Measurements from ENCODE around the gene RWDD4.

RWDD4 gene

DNA sequence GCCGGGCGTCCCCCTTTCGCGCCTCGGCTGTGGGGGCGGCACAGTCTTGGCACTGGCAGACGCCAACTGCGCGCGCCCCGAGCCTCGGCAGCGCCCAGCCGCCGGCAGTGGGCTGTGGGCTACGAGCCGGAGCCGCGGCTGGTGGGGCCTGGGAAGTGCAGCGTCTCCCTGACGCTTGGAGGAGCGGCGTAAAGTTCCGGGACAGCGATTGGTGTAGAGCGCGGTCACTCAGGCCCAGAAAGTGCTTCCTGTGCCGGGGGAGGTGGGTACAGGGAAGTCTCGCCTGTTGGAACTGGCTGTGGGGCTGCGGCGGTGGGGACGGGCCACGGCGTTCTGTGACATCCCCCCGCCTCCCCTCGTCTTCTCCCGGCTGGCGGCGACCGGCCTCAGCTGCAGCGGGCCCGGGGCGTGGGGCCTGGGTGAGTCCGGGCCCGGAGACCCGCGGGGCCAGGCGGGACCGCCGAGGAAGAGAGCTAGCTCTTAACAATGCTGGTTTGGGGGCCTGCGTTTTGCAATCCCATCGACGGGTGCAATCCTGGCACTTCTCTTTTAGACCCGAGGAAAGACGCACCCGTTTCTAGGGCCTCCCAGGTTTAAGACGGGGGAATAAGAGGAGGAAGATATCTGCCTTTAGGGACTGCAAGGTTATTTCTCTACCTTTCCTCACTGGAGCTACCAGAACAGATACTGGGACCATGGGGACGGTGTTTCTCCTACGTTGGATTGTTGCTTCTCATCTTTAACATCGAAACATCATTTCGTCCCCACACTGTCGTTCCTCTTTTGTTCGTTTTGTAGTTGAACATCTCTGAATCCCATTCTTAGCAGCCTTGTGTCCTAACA, at the start of gene RWDD4, which contains the start of gene TRAPPC11:
Gene RWDD4 (minus strand): TSS at position 157 of the 843 bp plus-strand sequence. CDS start 233 bp downstream, outside the sequence.
Gene TRAPPC11 (plus strand): TSS at position 265 of the 843 bp plus-strand sequence. CDS start 4,575 bp downstream, outside the sequence.
- DNase-seq, result peak; percentile 93
- ATAC-seq, result peak; percentile 100

DNA sequence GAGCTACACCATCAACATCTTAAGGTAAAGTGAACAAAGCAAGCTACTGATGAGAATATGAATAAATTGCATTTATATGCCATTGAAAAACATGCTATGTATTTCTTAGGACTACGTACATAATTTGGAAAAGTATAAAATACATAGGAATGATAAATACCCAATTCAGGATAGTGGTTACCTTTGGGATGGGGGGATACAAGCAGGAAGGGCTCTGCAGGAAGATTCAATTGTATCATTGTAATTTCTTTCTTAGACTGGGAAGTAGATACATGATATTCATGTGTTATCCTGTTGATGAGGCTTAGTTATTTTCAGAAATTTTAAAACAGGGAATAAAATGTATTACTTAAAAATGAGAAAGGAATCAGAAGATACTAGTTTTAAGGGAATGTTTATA, 43.5 kb upstream of the RWDD4 start:
- ATAC-seq, result no peak
- no peak for DNase-seq

DNA sequence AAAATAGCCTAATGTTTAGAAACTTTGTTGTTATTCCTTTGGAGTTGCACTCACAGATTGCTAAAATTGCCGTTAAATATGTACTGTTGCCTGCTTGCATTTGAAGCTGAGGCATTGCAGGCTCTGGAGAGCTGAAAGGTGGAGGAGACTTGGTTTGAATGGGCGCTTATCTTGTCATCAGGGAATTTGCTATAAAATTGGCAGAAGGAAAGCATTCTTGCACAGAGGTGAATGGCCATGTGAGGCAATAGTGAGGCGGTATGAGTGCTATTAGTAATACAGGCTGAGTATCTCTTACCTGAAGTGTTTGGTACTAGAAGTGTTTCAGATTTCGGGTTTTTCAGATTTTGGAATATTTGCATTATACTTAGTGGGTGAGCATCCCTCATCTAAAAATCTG, 41.4 kb upstream of the RWDD4 start:
- no peak for DNase-seq
- no peak for ATAC-seq

DNA sequence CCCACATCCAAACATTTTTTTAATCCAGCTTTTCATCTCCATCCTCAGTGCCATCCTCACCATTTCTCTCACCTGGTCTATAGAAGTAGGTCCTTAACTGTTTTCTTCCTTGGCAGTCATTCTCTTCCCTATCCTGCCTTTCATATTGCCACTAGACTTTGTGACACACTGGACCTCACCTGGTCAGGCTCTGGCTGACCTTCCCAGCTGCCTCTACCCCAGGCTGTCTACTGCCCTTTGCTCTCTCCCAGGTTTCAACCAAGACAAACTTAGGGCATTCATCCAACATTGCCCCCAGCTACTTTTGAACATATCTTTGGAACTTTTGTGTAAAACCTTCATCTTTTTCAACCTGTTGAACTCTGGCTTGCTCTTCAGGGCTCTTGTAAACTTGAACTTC, 39.9 kb upstream of the RWDD4 start:
- no peak for ATAC-seq
- no peak for DNase-seq

DNA sequence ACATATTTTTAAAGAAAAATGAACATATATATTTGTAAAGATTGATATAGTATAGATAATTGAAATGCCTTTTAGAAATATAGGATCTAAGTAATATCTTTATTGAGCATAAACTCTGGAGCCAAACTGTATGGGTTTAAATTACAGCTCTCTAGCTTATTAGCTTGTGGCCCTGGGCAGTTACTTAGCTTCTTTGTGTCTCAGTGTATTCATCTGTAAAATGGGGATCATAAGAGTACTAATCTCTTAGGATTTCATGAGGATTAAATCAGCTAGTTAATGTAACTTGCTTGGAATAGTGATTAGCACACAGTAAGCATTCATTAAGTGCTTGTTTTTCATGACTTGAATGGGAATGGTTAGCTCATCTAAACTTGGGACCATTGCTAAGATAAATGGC, 32.9 kb upstream of the RWDD4 start:
- ATAC-seq (no peak), DNase-seq (no peak)

DNA sequence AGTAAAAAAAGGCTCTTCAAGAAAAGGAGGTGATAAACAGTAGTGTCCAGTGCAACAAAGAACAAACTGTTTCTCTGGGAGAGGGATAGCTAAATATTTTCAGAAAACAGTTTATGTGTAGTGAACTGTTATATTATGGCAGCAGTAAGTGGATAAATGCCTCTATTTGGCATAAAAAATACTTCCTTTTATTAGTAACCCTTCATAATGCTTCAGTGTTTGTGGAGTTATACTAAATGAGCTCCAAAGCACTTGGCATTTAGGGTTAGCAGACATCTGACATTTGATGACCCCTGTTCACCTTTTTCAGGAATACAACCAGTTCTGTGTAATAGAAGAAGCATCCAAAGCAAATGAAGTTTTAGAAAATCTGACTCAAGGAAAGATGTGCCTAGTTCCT, 32.0 kb upstream of the RWDD4 start:
- DNase-seq, result no peak
- no peak for ATAC-seq

DNA sequence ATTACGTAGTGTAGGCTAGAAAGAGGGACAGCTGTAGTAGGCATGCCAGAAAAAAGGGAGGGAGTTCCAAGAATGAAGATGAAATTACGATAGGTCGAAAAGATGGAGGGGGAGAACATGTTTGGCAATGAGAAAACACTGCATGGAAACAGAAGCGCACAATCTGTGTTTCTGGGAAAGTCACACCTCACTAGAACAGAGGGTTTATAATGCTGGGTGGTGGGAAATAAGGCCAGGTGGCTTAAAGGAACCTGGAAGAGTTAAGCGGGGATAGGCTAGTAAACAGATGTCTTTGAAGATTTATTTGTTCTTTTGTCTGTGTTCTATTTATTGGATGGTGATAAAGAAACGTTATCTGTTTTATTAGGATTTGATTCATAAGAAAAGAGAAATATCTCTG, 29.2 kb upstream of the RWDD4 start:
- ATAC-seq, result no peak
- no peak for DNase-seq

DNA sequence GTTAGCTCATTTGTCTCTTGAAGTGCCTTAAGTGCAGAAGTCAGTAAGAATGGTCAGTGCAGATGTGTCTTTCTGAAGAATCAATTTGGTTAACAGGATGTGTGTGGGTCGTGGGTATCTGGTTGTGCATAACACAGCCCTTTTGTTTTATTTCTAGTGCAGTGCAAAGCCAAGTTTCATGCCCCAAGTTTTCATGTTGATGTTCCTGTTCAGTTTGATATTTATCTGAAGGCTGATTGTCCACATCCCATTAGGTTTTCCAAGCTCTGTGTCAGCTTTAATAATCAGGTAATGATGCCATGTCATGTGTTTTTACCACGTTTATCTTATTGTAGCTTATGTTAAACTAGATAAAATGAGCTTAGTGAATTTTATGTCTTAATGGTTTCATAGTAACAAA, 27.5 kb upstream of the RWDD4 start:
- ATAC-seq (no peak), DNase-seq (no peak)

DNA sequence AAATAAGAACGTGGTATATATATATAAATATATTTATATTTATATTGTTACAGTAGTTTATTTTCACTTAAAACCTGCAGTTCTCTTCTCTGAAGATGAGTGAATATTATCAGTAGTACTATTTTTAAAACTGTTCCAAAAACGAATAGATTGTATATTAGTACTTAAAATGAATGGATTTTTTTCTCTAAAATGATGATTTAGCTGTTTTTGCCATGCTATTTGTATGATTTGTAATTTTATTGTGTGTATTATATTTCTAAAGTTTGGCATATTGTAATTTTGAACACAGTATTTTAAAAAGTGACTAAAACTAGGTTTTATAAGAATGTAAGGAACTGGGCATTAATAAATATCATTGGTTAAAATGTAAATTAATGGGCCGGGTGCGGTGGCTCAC, 22.1 kb upstream of the RWDD4 start:
- DNase-seq, result no peak
- ATAC-seq, result no peak

DNA sequence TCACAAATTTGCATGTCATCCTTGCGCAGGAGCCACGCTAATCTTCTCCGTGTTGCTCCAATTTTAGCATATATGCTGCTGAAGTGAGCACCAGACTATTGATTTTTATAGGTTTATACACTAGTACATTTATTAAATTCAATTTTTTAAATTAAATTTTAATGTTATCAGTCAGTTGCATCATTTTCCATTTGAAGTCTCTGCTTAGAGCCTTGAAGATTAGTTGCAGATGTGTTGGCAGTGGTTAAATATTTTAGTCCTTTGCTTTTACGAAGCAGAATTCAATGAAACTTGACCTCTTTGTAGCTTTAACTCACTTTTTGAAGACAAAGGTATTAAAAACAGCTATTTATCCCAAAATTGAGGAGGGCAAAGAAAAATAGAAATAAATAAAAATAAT, 16.6 kb upstream of the RWDD4 start:
- no peak for DNase-seq

DNA sequence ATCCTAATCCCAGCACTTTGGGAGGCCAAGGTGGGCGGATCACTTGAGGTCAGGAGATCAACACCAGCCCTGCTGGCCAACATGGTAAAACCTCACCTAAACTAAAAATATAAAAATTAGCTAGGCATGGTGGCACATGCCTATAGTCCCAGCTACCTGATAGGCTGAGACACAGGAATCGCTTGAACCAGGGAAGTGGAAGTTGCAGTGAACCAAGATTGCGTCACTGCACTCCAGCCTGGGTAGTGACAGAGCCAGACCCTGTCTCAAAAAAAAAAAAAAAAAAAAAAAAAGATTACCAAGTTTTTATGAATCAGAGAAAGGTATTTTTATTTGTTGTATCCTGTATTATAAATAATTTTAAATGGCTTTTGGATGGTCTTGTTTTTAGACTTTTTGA, 15.2 kb upstream of the RWDD4 start:
- ATAC-seq (no peak), DNase-seq (no peak)

More for the DNA sequence above, 16.6 kb upstream of the RWDD4 start:
- ATAC-seq, result no peak

DNA sequence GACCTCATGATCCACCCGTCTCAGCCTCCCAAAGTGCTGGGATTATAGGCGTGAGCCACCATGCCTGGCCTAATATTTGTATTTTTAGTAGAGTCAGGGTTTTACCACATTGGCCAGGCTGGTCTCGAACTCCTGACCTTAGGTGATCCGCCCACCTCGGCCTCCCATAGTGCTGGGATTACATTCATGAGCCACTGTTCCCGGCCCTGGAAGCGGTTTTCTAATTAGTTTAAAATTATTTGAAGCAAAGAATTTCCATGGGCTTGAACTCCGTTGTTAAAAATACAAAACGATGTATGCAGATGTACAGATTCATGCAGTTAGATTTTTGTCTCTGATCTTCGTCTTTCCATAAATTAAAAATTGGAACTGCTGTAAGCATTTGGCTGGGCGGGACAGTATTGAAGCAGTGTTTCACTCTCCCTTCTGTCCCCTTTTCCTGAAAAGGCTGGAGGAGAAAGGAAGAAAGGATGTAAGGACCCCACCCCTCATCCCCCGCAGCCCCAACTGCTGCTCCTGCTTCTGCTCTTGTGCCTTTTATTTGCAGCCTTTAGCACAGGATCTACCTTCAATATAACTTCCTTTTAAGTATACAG, 12.1 kb upstream of the RWDD4 start:
- no peak for DNase-seq
- no peak for ATAC-seq

DNA sequence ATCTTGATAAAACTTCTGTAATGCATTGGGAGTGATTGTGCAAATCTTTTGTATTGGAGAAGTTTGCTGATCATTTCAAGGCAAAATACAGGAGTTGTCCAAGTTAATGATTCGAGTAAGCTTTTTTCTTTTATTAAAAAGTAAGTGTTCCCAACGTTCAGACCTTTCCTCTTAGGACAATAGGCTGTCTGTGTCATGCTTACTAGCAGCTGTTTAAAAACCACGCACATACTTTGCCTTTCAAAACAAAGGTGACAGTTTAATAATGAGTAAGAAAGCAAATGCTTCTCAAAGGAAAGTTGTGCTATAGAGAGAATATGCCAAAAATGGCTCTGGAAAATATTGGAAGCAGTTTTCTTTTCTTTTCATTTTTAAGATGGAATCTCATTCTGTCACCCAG, 11.3 kb upstream of the RWDD4 start:
- DNase-seq, result no peak
- ATAC-seq, result no peak

DNA sequence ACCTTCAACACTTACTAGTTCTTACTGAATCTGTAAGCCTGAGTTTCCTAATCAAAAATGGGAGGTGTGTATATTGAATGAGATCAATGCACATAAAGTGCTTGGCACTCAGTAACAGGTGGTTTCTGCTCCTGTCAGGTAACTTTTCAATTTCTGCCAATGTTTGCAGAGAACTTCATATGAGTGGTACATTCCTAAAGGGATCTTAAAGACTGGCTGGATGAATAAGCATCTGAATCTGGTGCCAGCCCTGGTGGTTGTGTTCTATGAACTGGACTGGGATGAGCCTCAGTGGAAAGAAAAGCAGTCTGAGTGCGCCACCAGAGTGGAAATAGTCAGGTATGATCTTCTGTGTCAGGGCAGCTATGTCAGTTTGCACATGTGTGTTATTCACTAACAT, 7.1 kb upstream of the RWDD4 start:
- DNase-seq (no peak), ATAC-seq (no peak)

DNA sequence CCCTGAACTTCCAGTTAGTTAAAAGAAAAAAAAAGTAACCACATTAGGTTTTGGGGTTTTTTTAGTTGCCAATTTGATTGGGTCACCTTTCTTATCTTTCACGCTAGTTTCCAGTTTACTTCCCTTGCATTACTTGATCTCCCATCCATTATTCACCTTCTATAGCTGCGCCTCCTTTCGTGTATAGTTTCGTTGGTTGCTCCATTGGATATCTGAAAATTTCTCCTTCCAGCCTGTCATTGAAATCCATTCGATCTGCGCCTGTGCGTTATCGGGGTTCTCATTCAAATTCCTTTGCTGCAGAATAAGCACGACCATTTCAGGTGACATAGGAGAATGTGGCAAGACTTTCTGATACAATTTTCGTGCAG, 872 bp upstream of the RWDD4 start:
- ATAC-seq (no peak), DNase-seq (no peak)

DNA sequence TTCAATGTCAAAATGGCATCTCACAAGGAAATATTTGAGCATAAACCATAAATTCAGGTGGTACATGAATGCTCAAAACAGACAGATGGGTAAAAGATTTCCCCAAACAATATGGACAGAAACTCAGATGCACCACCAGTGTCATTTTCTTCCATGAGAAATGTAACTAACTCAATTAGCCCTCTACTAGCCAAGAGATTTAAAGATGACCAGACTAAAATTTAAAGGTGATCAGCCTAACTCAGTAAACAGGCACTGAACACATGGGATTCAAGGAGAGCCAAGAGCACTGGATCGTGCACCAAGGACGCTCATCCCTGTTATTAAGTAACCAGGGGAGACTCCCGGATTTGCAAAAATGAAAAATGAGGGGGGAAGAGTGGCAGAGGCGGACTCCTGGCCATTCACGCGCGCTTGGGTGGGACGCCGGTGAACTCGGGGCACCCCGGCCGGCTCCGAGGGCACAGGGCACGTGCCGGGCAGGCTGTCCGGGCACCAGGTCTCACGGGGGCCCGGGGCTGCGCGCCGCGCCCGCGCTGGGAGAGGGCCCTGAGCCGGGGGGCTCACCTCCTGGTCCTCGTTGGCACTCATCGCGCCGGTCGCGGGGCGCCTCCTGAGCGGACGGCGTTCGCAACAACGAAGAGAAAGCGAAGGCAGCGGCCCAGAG, 490 bp downstream of the RWDD4 start:
- ATAC-seq (peak; percentile 24), DNase-seq (peak; percentile 35)

DNA sequence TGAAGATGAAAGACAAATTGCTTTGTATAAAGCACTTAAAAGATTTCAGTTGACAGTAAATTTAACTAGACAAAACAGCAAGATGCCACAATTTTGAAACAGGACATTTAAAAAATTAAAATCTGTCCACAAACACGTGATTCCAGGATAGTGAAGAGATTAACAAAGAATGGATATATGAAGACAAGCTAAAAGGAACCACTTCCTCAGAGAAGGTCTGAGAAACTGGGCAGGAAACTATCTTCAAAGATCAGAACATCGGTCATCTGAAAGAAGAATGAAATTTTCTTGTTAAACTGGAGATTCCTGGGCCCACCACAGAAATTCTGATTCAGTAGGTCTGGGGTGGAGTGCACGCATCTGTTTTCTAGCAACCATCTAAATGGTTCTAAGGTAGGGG, 1.4 kb downstream of the RWDD4 start:
- DNase-seq (no peak), ATAC-seq (no peak)

DNA sequence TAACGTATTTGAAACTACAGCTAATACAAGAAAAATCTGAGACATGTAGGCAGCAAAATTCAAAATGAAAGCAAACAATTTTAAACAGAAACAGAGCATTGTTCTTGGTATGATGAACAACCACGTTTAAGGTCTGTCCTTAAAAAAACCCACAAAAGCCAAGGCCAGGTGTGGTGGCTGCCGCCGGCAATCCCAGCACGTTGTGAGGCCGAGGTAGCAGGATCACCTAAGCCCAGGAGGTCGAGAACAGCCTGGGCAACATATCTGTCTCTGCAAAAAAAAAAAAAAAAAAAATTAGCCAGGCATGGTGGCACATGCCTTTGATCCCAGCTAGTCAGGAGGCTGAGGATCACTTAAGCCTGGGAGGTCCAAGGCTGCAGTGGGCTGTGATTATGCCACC, 13.7 kb downstream of the RWDD4 start:
- DNase-seq (no peak), ATAC-seq (no peak)

DNA sequence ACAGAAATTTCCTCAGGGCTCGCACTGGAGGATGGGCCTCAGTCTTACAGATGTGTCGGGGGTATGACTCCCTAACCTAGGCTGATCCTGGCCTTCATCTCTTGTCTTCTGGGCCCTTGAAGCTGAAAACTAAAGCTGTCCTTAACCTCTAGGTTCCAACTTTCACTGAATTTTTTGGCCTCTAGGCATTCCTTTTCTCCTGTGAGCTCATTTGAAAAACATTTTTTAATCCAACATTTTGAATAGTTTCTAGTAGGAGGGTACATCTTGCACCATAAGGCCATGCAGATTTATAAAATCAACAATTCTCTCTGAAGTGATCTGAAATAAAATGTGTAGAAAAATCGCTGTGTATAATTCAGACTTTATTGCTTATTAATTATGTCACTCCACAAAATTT, 19.7 kb downstream of the RWDD4 start:
- DNase-seq, result no peak
- ATAC-seq, result no peak

DNA sequence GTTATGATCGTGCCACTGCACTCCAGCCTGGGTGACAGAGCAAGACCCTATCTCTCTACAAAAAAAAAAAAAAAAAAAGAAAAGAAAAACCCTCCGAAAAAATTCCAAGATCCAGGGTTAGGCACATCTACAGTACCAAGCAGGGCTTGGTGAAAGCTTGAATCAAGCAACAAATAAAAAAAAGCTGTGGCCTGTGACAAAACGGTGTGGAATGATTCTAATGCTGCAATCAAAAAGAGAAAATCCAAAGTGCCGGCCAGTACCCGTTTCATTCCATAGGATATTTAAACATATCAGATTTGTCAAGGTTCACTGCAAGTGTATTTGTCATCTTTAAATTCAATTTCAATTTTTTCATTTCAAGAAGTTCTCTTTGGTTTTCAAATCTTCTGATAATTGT, 20.5 kb downstream of the RWDD4 start:
- DNase-seq (no peak), ATAC-seq (no peak)

DNA sequence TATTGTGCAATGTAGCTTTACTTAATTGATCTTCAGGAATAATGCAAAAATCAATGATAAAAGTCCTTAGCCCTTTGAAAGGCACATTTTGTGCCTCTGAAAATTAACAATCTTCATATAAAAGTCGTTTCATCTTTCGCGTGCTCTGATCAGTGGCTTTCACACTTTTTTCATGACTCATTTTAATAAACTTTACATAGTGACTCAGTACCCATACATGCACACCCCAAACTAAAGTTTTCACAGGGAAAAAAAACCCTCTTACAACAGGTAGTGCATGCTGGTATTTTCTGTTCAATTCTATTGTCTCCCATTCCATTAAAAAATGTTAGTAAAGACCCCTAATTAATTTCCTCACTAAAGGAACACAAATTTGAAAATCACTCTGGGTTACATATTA, 21.5 kb downstream of the RWDD4 start:
- ATAC-seq (peak; percentile 80), DNase-seq (no peak)

DNA sequence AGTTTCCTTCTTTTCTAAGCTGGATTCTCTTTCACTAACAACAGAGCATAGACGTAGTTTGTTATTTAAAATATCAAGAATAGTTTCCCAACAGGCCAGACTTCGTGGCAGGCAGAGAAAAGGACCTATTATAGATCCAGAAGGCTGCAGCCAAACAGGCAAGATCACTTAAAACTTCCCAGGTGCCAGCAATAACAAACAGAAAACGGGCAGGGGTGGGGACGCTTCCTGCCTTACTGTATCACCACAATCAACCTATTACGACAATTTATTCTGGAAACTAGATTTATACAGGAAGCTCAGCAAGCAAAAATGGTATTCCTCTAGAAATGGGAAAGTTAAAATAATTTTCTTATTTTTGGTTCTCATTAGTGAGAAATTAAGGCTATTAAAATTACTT, 22.1 kb downstream of the RWDD4 start:
- DNase-seq, result no peak
- ATAC-seq, result no peak

DNA sequence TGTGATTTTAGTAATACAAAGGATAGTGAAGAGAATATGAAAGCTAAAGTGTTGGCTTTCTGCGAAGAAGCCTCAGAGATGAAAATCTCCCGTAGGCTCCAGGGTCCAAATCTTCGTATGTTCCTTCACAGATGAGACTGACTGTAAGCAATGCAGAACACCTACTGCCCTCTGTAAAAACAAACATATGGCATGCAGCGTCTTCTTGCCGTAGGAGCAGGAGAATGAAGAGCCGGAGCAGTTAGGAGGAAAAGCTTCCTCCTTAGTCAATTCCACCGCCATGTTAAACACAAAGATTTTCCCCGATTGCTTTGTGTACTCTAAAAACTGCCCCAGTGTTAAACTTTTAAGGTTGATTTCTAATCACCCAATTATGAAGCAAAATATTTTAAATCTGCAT, 22.5 kb downstream of the RWDD4 start:
- DNase-seq, result no peak

More for the DNA sequence above, 22.5 kb downstream of the RWDD4 start:
- no peak for ATAC-seq

Data from stimulated activated naive CD8-positive, alpha-beta T cell treated with anti-CD3 and anti-CD28 coated beads, Interleukin-15, Interleukin-2, amounts not matched to agents 100 U/mL and 50 U/mL, for 24 hours (primary cell).